Activated CD8-positive, alpha-beta T cell treated with anti-CD3 and anti-CD28 coated beads, Interleukin-2, amount 10 ng/mL, durations not matched to agents 7 days and 5 days (primary cell): ENCODE results near the gene TRIM5. TPM values are rescaled to one million over a fixed set of nuclear protein-coding genes. Genes with fewer than 3 reads are reported as not detected.
"Not testable (repeated sequence)": the region's sequence is repeated elsewhere in the genome, so short reads cannot be mapped to it uniquely, and the experiment has no call there.

Experiments used
- ATAC-seq: fragments of 150-1000 bp; cut with Tn5 transposase; one replicate; pipeline ENCODE4 v1.10.0; 2021; ENCODE audit warnings: moderate library complexity
- CTCF ChIA-PET: fragments of 350-600 bp; sonication (Branson Sonifier 250); formaldehyde crosslinking; loops from one replicate; lab custom pipeline; 2021; ENCODE audit warnings: antibody characterized with exemption; lab: Charles Lee
- POLR2A ChIA-PET: fragments of 350-600 bp; sonication (Branson Sonifier 250); formaldehyde crosslinking; loops from one replicate; lab custom pipeline; 2021; ENCODE audit warnings: antibody characterized with exemption; lab: Charles Lee
- DNase-seq: peaks from one replicate; pipeline ENCODE4 v3.0.0-alpha.2; 2020
- H3K27ac Mint-ChIP-seq: one replicate; pipeline ENCODE4 v1.8.0; 2021; ENCODE audit warnings: mild to moderate bottlenecking, mixed read lengths
- H3K27me3 Mint-ChIP-seq: one replicate; pipeline ENCODE4 v1.8.0; 2021; ENCODE audit warnings: low read depth, mixed read lengths
- H3K36me3 Mint-ChIP-seq: one replicate; pipeline ENCODE4 v1.8.0; 2021; ENCODE audit warnings: low read depth, mixed read lengths
- H3K4me1 Mint-ChIP-seq: one replicate; pipeline ENCODE4 v1.8.0; 2021; ENCODE audit warnings: low read depth, mixed read lengths
- H3K4me3 Mint-ChIP-seq: one replicate; pipeline ENCODE4 v1.8.0; 2021; ENCODE audit warnings: mild to moderate bottlenecking, mixed read lengths
- H3K9me3 Mint-ChIP-seq: one replicate; pipeline ENCODE4 v1.8.0; 2022; ENCODE audit warnings: mixed read lengths; ENCODE audit not compliant: insufficient read depth
- total RNA-seq, 2 experiments: library from RNA; stranded (reverse); gene quantifications; one replicate each; pipeline ENCODE4 v1.2.3, GENCODE V29; 2021

Gene TRIM5
- total RNA-seq, result 10 to 100 TPM; 28.1 to 33.4 TPM

GRCh38 chr11:5684646-5685362 lies at the start of gene TRIM5:
Gene TRIM5 (minus strand): TSS chr11:5685074. CDS start chr11:5680177, 4,897 bp downstream.
- POLR2A ChIA-PET, result interaction anchor here (0.6 to 3.2 kb wide), 9 partner anchors 8 to 719 kb away, joined by 3 to 24 read pairs (median 3); partner anchors contain the start of gene TRIM34
- Mint-ChIP-seq H3K9me3 (no peaks in the 10 kb centered on the region), H3K4me1 (peaks cover 51% of the 10 kb centered on the region), H3K27me3 (no peaks in the 10 kb centered on the region), H3K27ac (peak within 1 kb of the TSS; percentile 96), H3K36me3 (peaks cover 26% of the 10 kb centered on the region), H3K4me3 (peak within 1 kb of the TSS; percentile 97)
- peak; percentile 86 for DNase-seq
- peak; percentile 85 for ATAC-seq
- CTCF ChIA-PET, result interaction anchor here (1.0 to 2.9 kb wide), 17 partner anchors 9 to 206 kb away, joined by 3 to 13 read pairs (median 5); partner anchors contain the start of gene TRIM34

- CTCF ChIA-PET, result interaction anchor here (0.6 kb wide), 1 partner anchor 110 kb away, joined by 4 read pairs; no protein-coding TSS in a partner anchor
- no peak for DNase-seq
- Mint-ChIP-seq H3K4me1 (no peaks in the 10 kb centered on the region), H3K36me3 (no peaks in the 10 kb centered on the region), H3K9me3 (no peaks in the 10 kb centered on the region), H3K27me3 (peaks cover 3% of the 10 kb centered on the region), H3K4me3 (no peak overlapping the region), H3K27ac (no peak overlapping the region)
- ATAC-seq, result no peak
- POLR2A ChIA-PET, result interaction anchor here (0.6 kb wide), 1 partner anchor 945 kb away, joined by 3 read pairs; no protein-coding TSS in a partner anchor
Measured at GRCh38 chr11:5727691-5728090, 42.8 kb upstream of the TRIM5 start.

GRCh38 chr11:5726351-5726750 lies 41.5 kb upstream of the TRIM5 start:
- CTCF ChIA-PET, result interaction anchor here (1.3 kb wide), 1 partner anchor 9 kb away, joined by 3 read pairs; the partner anchor contains the start of gene OR56B1

GRCh38 chr11:5722622-5723021 lies 37.7 kb upstream of the TRIM5 start:
- ChIA-PET CTCF (no interaction called here), POLR2A (no interaction called here)
- Mint-ChIP-seq H3K36me3 (peaks cover 10% of the 10 kb centered on the region), H3K4me3 (no peak overlapping the region), H3K27ac (no peak overlapping the region), H3K4me1 (peaks cover 10% of the 10 kb centered on the region), H3K27me3 (peaks cover 3% of the 10 kb centered on the region), H3K9me3 (no peaks in the 10 kb centered on the region)
- DNase-seq (no peak), ATAC-seq (no peak)

More at GRCh38 chr11:5726351-5726750, 41.5 kb upstream of the TRIM5 start:
- DNase-seq (no peak), ATAC-seq (no peak)
- H3K36me3 Mint-ChIP-seq, result no peaks in the 10 kb centered on the region
- peaks cover 3% of the 10 kb centered on the region for H3K27me3 Mint-ChIP-seq
- H3K9me3 Mint-ChIP-seq, result no peaks in the 10 kb centered on the region
- no peak overlapping the region for H3K27ac Mint-ChIP-seq
- POLR2A ChIA-PET, result no interaction called here
- H3K4me3 Mint-ChIP-seq, result no peak overlapping the region
- no peaks in the 10 kb centered on the region for H3K4me1 Mint-ChIP-seq

- Mint-ChIP-seq H3K4me3 (no peak overlapping the region), H3K4me1 (peaks cover 10% of the 10 kb centered on the region), H3K27me3 (peaks cover 3% of the 10 kb centered on the region), H3K9me3 (peaks cover 3% of the 10 kb centered on the region), H3K36me3 (peaks cover 19% of the 10 kb centered on the region), H3K27ac (no peak overlapping the region)
- ATAC-seq (no peak), DNase-seq (peak; percentile 28)
- CTCF ChIA-PET, result interaction anchor here (1.3 kb wide), 1 partner anchor 35 kb away, joined by 4 read pairs; the partner anchor contains the start of gene TRIM5
- POLR2A ChIA-PET, result interaction anchor here (0.8 kb wide), 1 partner anchor 95 kb away, joined by 3 read pairs; no protein-coding TSS in a partner anchor
Measured at GRCh38 chr11:5719703-5720495, 35.0 kb upstream of the TRIM5 start.

GRCh38 chr11:5716518-5716917 lies 31.6 kb upstream of the TRIM5 start:
- CTCF ChIA-PET, DNase-seq, H3K27ac Mint-ChIP-seq, H3K9me3 Mint-ChIP-seq, POLR2A ChIA-PET, ATAC-seq, H3K4me3 Mint-ChIP-seq, H3K27me3 Mint-ChIP-seq: not testable (repeated sequence)
- H3K4me1 Mint-ChIP-seq, result peaks cover 16% of the 10 kb centered on the region
- H3K36me3 Mint-ChIP-seq, result peaks cover 27% of the 10 kb centered on the region

- Mint-ChIP-seq H3K27ac (no peak overlapping the region), H3K36me3 (peaks cover 40% of the 10 kb centered on the region), H3K27me3 (no peaks in the 10 kb centered on the region), H3K4me1 (peaks cover 6% of the 10 kb centered on the region), H3K9me3 (peaks cover 3% of the 10 kb centered on the region), H3K4me3 (no peak overlapping the region)
- DNase-seq (no peak), ATAC-seq (no peak)
- ChIA-PET POLR2A (interaction anchor here (0.6 to 2.1 kb wide), 2 partner anchors 16 to 23 kb away, joined by 3 to 5 read pairs; no protein-coding TSS in a partner anchor), CTCF (interaction anchor here (0.9 to 2.0 kb wide), 5 partner anchors 10 to 30 kb away, joined by 3 to 7 read pairs (median 3); no protein-coding TSS in a partner anchor)
Measured at GRCh38 chr11:5713695-5714094, 28.8 kb upstream of the TRIM5 start.

GRCh38 chr11:5712507-5712906 lies 27.6 kb upstream of the TRIM5 start:
- Mint-ChIP-seq H3K4me3 (no peak overlapping the region), H3K27me3 (no peaks in the 10 kb centered on the region), H3K27ac (no peak overlapping the region), H3K4me1 (peaks cover 8% of the 10 kb centered on the region), H3K9me3 (peaks cover 3% of the 10 kb centered on the region), H3K36me3 (peaks cover 47% of the 10 kb centered on the region)
- ATAC-seq, result peak; percentile 44
- no peak for DNase-seq
- CTCF ChIA-PET, result interaction anchor here (1.1 to 2.3 kb wide), 5 partner anchors 12 to 111 kb away, joined by 3 to 9 read pairs (median 3); partner anchors contain the start of genes TRIM34 and TRIM5
- POLR2A ChIA-PET, result interaction anchor here (2.1 kb wide), 1 partner anchor 15 kb away, joined by 5 read pairs; no protein-coding TSS in a partner anchor

- CTCF ChIA-PET, result interaction anchor here (1.3 kb wide), 1 partner anchor 106 kb away, joined by 4 read pairs; no protein-coding TSS in a partner anchor
- H3K9me3 Mint-ChIP-seq, result no peaks in the 10 kb centered on the region
- H3K36me3 Mint-ChIP-seq, result peaks cover 77% of the 10 kb centered on the region
- POLR2A ChIA-PET, result interaction anchor here (1.5 kb wide), 1 partner anchor 15 kb away, joined by 7 read pairs; no protein-coding TSS in a partner anchor
- no peak for ATAC-seq
- DNase-seq, result no peak
- H3K27ac Mint-ChIP-seq, result no peak overlapping the region
- peaks cover 30% of the 10 kb centered on the region for H3K4me1 Mint-ChIP-seq
- H3K27me3 Mint-ChIP-seq, result no peaks in the 10 kb centered on the region
- H3K4me3 Mint-ChIP-seq, result no peak overlapping the region
Measured at GRCh38 chr11:5705688-5706087, 20.8 kb upstream of the TRIM5 start.

- ChIA-PET POLR2A (interaction anchor here (0.7 to 1.5 kb wide), 2 partner anchors 14 to 32 kb away, joined by 3 to 7 read pairs; partner anchors contain the start of gene OR56B1), CTCF (interaction anchor here (0.8 kb wide), 1 partner anchor 9 kb away, joined by 3 read pairs; no protein-coding TSS in a partner anchor)
- Mint-ChIP-seq H3K4me1 (peaks cover 38% of the 10 kb centered on the region), H3K36me3 (peaks cover 75% of the 10 kb centered on the region), H3K4me3 (no peak overlapping the region), H3K9me3 (no peaks in the 10 kb centered on the region), H3K27me3 (no peaks in the 10 kb centered on the region), H3K27ac (no peak overlapping the region)
- ATAC-seq (no peak), DNase-seq (no peak)
Measured at GRCh38 chr11:5703741-5704536, 19.1 kb upstream of the TRIM5 start.
